Trophoblast cell (in vitro differentiated cells and primary cell): ENCODE data around the gene ITIH5.
A peak's percentile ranks its signal among the peaks of the same experiment; 100 is the strongest.

Experiments
- DNase-seq, 2 donors: peaks; one replicate each; pipeline ENCODE4 v3.0.0-alpha.2; 2016
- H2AFZ ChIP-seq: 2 replicates; pipeline ENCODE4 v1.6.1; 2013; ENCODE audit warnings: low read length, moderate library complexity, mild to moderate bottlenecking; ENCODE audit not compliant: insufficient read depth, poor library complexity
- H2AK5ac ChIP-seq: 2 replicates; pipeline ENCODE4 v1.6.1; 2013; ENCODE audit warnings: mild to moderate bottlenecking, low read length
- H2BK120ac ChIP-seq: 2 replicates; pipeline ENCODE4 v1.6.1; 2013; ENCODE audit warnings: low read length, mild to moderate bottlenecking, moderate library complexity; ENCODE audit not compliant: insufficient read depth, poor library complexity
- H2BK12ac ChIP-seq: 2 replicates; pipeline ENCODE4 v1.6.1; 2013; ENCODE audit warnings: mild to moderate bottlenecking, low read length, moderate library complexity
- H2BK5ac ChIP-seq: 2 replicates; pipeline ENCODE4 v1.6.1; 2013; ENCODE audit warnings: low read length, low read depth, moderate library complexity, mild to moderate bottlenecking; ENCODE audit not compliant: poor library complexity
- H3K14ac ChIP-seq: 2 replicates; pipeline ENCODE4 v1.6.1; 2013; ENCODE audit warnings: mild to moderate bottlenecking, low read length
- H3K18ac ChIP-seq: 2 replicates; pipeline ENCODE4 v1.6.1; 2013; ENCODE audit warnings: mild to moderate bottlenecking, low read length
- H3K23ac ChIP-seq: 2 replicates; pipeline ENCODE4 v1.6.1; 2013; ENCODE audit warnings: low read length
- H3K27ac ChIP-seq: 2 replicates; pipeline ENCODE4 v1.5.1; 2013; ENCODE audit warnings: low read depth, mild to moderate bottlenecking, inconsistent platforms, low read length, moderate library complexity
- H3K27me3 ChIP-seq: 2 replicates; pipeline ENCODE4 v1.6.1; 2013; ENCODE audit warnings: inconsistent platforms, mild to moderate bottlenecking, low read length, moderate library complexity; ENCODE audit not compliant: insufficient read depth
- H3K36me3 ChIP-seq, 2 experiments: 1 replicate in 1 of 2; 2 replicates in 1 of 2; pipeline ENCODE4 v1.6.1; 2013; ENCODE audit warnings: low read length in 2 of 2, mild to moderate bottlenecking in 2 of 2, moderate library complexity in 1 of 2; ENCODE audit not compliant: insufficient read depth in 2 of 2, control insufficient read depth in 1 of 2
- H3K4ac ChIP-seq: 2 replicates; pipeline ENCODE4 v1.6.1; 2013; ENCODE audit warnings: low read depth, mild to moderate bottlenecking, low read length, moderate library complexity
- H3K4me1 ChIP-seq, 2 experiments: 1 replicate in 1 of 2; 2 replicates in 1 of 2; pipeline ENCODE4 v1.6.1; 2013; ENCODE audit warnings: low read length in 2 of 2, mild to moderate bottlenecking in 2 of 2, moderate library complexity in 1 of 2; ENCODE audit not compliant: insufficient read depth in 2 of 2, control insufficient read depth in 1 of 2
- H3K4me2 ChIP-seq: 2 replicates; pipeline ENCODE4 v1.6.1; 2013; ENCODE audit warnings: inconsistent platforms, mild to moderate bottlenecking, low read length, moderate library complexity
- H3K4me3 ChIP-seq: 2 replicates; pipeline ENCODE4 v1.5.1; 2013; ENCODE audit warnings: mild to moderate bottlenecking, low read depth, low read length, inconsistent platforms
- H3K79me1 ChIP-seq: one replicate; pipeline ENCODE4 v1.6.1; 2013; ENCODE audit warnings: low read length
- H3K79me2 ChIP-seq: 2 replicates; pipeline ENCODE4 v1.6.1; 2013; ENCODE audit warnings: low read length, mild to moderate bottlenecking; ENCODE audit not compliant: control insufficient read depth, insufficient read depth, poor library complexity
- H3K9ac ChIP-seq: 2 replicates; pipeline ENCODE4 v1.6.1; 2013; ENCODE audit warnings: mild to moderate bottlenecking, low read length
- H3K9me3 ChIP-seq: 2 replicates; pipeline ENCODE4 v1.6.1; 2013; ENCODE audit warnings: low read depth, mild to moderate bottlenecking, control low read depth, inconsistent platforms, low read length; ENCODE audit not compliant: insufficient read depth
- H4K12ac ChIP-seq: 2 replicates; pipeline ENCODE4 v1.6.1; 2013; ENCODE audit warnings: low read depth, mild to moderate bottlenecking, low read length, moderate library complexity
- H4K8ac ChIP-seq: 2 replicates; pipeline ENCODE4 v1.6.1; 2013; ENCODE audit warnings: low read depth, mild to moderate bottlenecking, low read length, moderate library complexity
- H4K91ac ChIP-seq: one replicate; pipeline ENCODE4 v1.6.1; 2013; ENCODE audit warnings: low read depth, mild to moderate bottlenecking, low read length, moderate library complexity
- WGBS: extraction: QIAGEN DNeasy Blood & Tissue Kit; methylation state at CpG from one replicate; pipeline ENCODE4 v1.1.7; 2013; ENCODE audit warnings: missing lambda C conversion rate; ENCODE audit not compliant: insufficient read length, insufficient coverage; ENCODE audit errors: extremely low coverage; 5-methylcytosine and 5-hydroxymethylcytosine counted together

ITIH5 gene

GRCh38 chr10:7642491-7643011, 24.2 kb downstream of the ITIH5 start:
- DNase-seq = no peak
- Histone ChIP-seq H4K12ac (no peak overlapping the region), H3K4me1 (no peaks in the 10 kb centered on the region), H3K23ac (no peak overlapping the region), H2BK5ac (no peak overlapping the region), H3K27ac (no peak overlapping the region), H3K9ac (no peak overlapping the region), H2AFZ (no peak overlapping the region), H3K79me1 (no peaks in the 10 kb centered on the region), H3K36me3 (no peaks in the 10 kb centered on the region), H4K8ac (no peak overlapping the region), H3K79me2 (no peaks in the 10 kb centered on the region), H2BK12ac (no peak overlapping the region), H3K14ac (no peak overlapping the region), H3K4me3 (no peak overlapping the region), H3K27me3 (no peaks in the 10 kb centered on the region), H2AK5ac (no peak overlapping the region), H3K9me3 (peaks cover 1% of the 10 kb centered on the region), H4K91ac (no peak overlapping the region), H3K4me2 (no peak overlapping the region), H2BK120ac (no peak overlapping the region), H3K18ac (no peak overlapping the region), H3K4ac (no peak overlapping the region)
- WGBS = no CpG with 5 or more reads among the region's 5 CpGs

- Histone ChIP-seq H4K8ac (no peak overlapping the region), H3K79me1 (no peaks in the 10 kb centered on the region), H2BK5ac (no peak overlapping the region), H3K14ac (no peak overlapping the region), H3K27me3 (no peaks in the 10 kb centered on the region), H2AFZ (no peak overlapping the region), H2BK12ac (no peak overlapping the region), H3K79me2 (no peaks in the 10 kb centered on the region), H3K4me3 (no peak overlapping the region), H4K12ac (no peak overlapping the region), H3K9ac (no peak overlapping the region), H2BK120ac (no peak overlapping the region), H3K4ac (no peak overlapping the region), H3K36me3 (no peaks in the 10 kb centered on the region), H3K4me2 (no peak overlapping the region), H3K27ac (no peak overlapping the region), H3K18ac (no peak overlapping the region), H4K91ac (no peak overlapping the region), H2AK5ac (no peak overlapping the region), H3K4me1 (no peaks in the 10 kb centered on the region), H3K9me3 (no peaks in the 10 kb centered on the region), H3K23ac (no peak overlapping the region)
- peak; percentile 77 to 93 for DNase-seq
- no CpG with 5 or more reads among the region's 7 CpGs for WGBS
Measured at GRCh38 chr10:7635408-7636125, 31.2 kb downstream of the ITIH5 start.

GRCh38 chr10:7634142-7634894, 32.4 kb downstream of the ITIH5 start:
- H3K9ac ChIP-seq = no peak overlapping the region
- H3K79me1 ChIP-seq = no peaks in the 10 kb centered on the region
- no peak overlapping the region for H3K4ac ChIP-seq
- 100% methylated on average over 1 of the region's 10 CpGs for WGBS
- H3K4me1 ChIP-seq = no peaks in the 10 kb centered on the region
- no peak overlapping the region for H3K27ac ChIP-seq
- no peak overlapping the region for H3K4me3 ChIP-seq
- H2BK5ac ChIP-seq = no peak overlapping the region
- no peaks in the 10 kb centered on the region for H3K27me3 ChIP-seq
- H3K18ac ChIP-seq = no peak overlapping the region
- H3K14ac ChIP-seq = no peak overlapping the region
- no peak for DNase-seq
- no peak overlapping the region for H4K91ac ChIP-seq
- no peak overlapping the region for H3K23ac ChIP-seq
- H3K4me2 ChIP-seq = no peak overlapping the region
- no peak overlapping the region for H4K12ac ChIP-seq
- H2AFZ ChIP-seq = no peak overlapping the region
- H3K36me3 ChIP-seq = no peaks in the 10 kb centered on the region
- peaks cover 1% of the 10 kb centered on the region for H3K9me3 ChIP-seq
- no peaks in the 10 kb centered on the region for H3K79me2 ChIP-seq
- H2BK12ac ChIP-seq = no peak overlapping the region
- H4K8ac ChIP-seq = no peak overlapping the region
- H2AK5ac ChIP-seq = no peak overlapping the region
- no peak overlapping the region for H2BK120ac ChIP-seq

GRCh38 chr10:7626283-7626682, 40.5 kb downstream of the ITIH5 start:
- Histone ChIP-seq H3K4me1 (no peaks in the 10 kb centered on the region), H3K4ac (no peak overlapping the region), H2BK120ac (no peak overlapping the region), H2BK5ac (no peak overlapping the region), H3K79me1 (no peaks in the 10 kb centered on the region), H4K8ac (no peak overlapping the region), H3K18ac (no peak overlapping the region), H3K27me3 (no peaks in the 10 kb centered on the region), H3K27ac (no peak overlapping the region), H3K23ac (no peak overlapping the region), H3K79me2 (no peaks in the 10 kb centered on the region), H3K36me3 (no peaks in the 10 kb centered on the region), H2AK5ac (no peak overlapping the region), H4K91ac (no peak overlapping the region), H3K9ac (no peak overlapping the region), H3K14ac (no peak overlapping the region), H3K4me2 (no peak overlapping the region), H3K4me3 (no peak overlapping the region), H3K9me3 (peaks cover 11% of the 10 kb centered on the region), H4K12ac (no peak overlapping the region), H2BK12ac (no peak overlapping the region), H2AFZ (no peak overlapping the region)
- peak; percentile 32 to 72 for DNase-seq
- WGBS = no CpG with 5 or more reads among the region's 10 CpGs
